Inflammatory macrophage treated with lipopolysaccharide for 4 hours (primary cell): ENCODE results near the gene PIGQ.

ENCODE experiments used
- DNase-seq: peaks from one replicate; pipeline ENCODE4 v3.0.0-alpha.2; 2020

Gene PIGQ

DNA sequence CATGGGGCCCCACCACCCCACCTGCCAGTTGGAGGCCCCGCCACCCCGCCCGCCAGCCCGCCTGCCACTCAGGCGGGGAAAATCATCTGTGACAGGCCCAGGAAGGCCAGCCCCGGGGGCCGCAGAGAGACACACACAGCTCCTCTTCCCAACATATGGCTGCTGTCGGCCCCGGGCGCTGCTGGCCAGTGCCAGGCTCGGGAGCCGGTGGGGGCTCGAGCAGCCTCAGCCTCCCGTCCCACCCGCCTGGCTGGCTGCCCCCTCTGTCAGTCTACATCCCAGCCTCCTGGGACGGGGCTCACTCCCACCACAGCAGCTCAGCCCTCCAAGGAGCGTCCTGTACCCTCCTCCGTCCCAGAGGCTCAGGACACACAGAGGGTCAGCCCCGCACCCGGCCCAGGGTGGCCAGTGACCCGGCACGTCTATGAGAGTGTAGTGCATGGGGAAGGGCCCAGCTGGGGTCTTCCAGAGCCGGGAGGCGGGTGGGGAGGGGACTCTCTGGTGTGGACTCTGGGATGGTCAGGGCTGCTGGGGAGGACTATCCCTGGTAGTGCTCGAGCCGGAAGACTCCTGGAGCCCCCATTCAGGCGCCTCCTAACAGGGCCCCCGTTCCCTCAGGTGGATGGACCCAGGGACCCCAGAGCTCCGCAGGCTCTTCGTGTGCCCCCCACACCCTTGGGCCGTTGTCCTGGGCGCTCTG is 13.1 kb upstream of the PIGQ start:
- DNase-seq = no peak

DNA sequence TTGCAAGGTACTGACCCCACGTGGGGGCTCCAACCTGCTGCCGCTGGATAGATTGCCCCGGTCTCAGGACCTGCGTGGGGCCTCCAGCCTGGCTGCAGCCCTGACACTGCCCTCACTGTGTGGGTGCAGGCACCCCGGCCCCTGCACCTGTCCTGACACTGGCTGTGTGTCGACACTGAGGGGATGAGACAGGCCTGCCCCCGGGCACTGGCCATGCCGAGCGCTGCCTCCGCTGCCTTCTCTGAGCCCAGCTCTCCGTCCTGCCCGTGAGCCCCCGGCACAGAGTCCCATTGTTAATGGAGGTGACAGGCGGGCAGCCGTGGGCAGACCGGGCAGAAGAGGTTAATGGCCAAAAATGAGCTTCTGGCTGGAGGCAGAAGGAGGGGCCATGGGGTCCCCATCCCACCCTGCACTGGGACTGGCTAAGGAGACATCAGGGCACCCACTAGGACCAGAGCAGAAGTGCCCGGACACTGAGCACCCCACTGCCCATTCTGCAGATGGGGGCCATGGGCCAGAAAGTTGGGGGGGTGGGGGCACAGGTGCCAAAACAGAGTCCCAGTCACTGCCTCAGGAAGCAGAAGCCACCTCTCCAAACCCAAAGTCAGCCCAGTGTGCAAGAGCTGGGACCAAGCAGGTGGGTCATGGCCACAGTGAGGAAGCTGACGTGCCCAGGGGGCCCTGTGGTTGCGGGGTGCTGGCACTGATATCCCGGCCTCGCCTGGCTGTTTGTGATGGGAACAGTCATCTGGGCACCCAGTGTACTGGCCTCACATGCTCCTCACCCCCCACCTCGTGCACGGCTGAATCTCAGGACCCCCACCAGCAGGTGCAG is 12.1 kb upstream of the PIGQ start:
- DNase-seq = no peak

DNA sequence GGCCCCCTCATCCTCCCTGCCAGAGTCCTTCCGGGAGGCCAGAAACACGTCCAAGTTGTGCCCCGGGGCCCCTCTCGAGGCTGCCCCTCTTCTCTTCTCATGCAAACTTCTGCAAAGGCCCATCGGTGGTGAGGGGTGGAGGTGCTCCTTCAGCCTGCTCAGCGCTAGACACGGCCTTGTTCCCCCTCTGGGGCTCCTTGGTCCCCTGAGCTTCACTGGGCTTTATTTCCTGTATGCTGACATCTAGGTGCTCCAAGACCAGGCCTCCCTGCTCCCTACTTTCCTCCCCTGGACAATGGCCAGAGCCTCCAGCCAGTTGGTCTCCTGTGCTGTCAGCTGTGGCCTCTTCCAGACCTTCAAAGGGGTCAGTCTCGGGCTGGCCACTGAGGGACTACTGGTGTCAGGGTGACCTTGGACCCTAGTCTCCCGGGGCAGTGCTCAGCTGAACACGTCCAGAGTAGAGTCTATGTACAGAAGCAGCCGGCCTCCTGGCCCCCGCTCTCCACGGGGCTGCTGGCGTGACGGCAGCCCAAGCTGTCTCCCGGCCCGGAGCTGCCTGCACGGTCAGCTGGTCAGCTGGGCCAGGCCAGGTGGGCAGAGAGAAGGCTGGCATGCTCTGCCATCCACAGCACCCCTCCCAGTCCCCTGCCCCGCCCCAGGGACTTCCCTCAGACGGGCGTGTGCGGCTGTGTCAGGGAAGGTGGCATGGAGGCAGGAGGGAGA is 11.3 kb upstream of the PIGQ start:
- DNase-seq = no peak

DNA sequence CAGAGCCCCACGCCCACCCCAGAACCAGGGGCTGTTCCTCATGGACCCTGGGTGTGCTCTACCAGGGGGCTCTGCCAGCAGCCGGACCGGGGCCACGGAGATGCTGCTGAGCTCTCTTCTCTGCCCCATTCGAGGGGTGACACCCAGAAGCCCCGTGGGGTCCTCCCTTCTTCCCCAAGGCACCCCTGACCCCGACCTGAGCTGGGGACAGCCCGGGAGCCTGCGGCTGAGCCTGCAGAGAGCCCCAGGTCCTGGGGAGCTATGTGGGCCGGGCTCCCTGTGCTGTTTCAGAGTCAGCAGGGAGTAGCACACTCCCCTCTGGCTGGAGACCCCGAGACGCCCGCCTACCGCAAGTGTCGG is 10.8 kb upstream of the PIGQ start:
- DNase-seq = no peak

DNA sequence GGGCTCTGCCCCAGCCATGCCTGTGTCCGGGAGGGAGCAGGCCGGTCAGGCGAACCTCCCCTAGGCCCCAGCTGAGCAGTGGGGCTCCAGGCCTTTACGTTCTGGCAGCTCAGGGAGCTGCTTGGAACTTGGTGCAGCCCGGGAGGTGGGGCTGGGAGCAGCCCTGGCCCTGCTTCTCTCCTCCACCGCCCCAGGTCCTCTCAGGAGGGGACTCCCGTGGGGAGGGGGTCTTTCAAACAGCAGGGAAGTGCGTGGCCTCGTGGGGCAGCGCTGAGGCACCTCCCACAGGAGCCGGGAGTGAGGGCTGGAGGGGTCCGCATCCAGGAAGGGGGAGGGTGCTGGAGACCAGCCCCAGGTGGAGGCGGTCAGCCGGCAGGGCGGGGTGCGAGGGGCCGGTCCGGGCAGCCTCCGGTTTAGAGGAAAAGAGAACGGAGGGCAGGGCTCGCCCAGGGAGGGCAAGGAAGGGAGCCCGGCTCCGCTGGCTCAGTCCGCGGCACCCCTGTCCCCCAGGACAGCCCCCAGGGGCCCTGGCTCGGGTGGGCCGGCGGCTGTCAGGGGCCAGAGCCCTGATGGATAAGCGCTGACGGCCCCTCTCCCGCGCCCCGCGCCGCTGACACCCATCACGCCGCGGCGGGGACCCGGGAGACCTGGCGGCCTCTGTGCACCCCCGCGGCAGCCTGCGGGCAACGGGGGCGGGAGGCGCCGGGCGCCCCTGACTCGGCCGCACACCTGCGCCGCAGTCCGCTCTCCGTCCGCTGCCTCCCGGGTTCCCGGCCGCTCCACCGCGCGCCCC is 10.2 kb upstream of the PIGQ start:
- DNase-seq = no peak

DNA sequence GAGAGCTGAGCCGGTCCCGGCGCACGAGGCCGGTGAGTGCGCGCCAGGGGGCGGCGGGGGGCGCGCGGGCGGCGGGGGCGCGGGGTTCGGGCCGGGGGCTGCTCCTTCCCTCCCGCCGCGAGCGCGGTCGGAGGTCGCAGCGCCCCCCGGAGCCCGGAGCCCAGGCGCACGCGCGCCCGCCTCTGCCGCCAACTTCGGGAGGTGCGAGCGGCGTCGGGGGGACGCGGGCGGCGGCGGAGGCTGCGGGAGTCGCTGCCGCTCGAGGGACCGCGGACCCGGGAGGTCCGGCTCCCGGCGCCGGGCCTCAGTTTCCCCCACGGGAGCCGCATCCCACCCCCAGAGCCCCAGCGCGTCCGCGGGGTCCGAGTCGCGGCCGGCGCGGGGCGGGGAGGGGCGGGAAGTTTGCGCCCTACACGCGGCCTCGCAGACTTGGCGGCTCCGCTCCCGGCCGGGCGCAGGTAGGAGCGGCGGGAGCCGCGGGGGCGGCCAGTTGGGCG is 9.5 kb upstream of the PIGQ start, which contains the start of gene PRR35:
PRR35 (plus strand) TSS at position 191 of the 497 bp plus-strand sequence. CDS start 2,901 bp downstream, outside the sequence.
- DNase-seq = no peak

DNA sequence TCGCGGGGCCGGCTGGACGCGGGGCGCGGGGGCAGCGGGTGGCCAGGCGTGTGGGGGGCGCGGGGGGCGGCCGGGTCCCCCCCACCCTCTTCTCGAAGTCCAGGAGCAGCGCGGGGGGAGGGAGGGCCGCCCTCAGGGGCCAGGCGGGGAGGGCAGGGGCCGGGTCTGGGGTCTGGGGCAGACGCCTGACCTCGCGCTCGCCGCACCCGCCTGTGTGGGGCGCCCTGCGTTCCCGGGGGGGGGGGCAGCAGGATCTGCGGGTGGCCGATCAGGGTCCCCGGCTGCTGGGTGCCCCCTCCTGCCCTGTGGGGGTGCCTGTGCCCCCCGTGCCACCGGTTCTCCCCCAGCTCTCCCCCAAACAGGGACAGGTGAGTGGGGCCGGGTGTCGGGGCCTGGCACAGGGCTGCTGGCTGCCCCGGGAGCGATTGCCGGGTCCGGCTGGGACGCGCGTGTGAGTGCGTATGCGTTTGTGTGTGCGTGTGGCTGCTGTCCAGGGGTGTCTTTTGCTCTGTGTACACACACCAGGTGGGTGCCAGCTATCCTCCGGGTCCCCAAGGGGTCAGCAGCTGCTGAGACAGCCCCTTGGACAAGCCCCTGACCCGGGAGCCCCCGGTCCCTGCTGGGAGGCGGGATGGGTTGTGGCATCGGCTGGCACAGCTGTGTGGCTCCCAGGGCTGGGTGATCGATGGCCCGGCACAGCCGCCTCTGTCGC is 8.9 kb upstream of the PIGQ start:
- DNase-seq = no peak

DNA sequence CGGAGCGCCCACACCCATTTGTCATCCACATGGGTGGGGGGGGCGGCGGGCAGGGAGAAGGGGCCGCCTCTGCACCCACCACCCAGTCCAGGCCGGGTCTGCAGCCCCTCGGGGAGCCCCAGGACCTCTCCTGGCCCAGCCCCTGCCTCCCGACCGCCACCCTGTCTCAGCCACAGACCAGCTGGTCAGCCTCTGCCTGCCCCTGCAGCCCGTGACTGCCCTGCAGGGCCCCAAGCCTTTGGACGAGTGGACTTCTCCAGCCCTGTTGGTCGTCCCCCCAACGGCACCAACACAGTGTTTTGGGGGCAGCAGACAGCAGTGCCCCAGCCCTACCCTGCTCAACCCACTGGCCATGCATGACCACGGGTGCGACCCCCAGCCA is 8.4 kb upstream of the PIGQ start:
- DNase-seq = no peak

DNA sequence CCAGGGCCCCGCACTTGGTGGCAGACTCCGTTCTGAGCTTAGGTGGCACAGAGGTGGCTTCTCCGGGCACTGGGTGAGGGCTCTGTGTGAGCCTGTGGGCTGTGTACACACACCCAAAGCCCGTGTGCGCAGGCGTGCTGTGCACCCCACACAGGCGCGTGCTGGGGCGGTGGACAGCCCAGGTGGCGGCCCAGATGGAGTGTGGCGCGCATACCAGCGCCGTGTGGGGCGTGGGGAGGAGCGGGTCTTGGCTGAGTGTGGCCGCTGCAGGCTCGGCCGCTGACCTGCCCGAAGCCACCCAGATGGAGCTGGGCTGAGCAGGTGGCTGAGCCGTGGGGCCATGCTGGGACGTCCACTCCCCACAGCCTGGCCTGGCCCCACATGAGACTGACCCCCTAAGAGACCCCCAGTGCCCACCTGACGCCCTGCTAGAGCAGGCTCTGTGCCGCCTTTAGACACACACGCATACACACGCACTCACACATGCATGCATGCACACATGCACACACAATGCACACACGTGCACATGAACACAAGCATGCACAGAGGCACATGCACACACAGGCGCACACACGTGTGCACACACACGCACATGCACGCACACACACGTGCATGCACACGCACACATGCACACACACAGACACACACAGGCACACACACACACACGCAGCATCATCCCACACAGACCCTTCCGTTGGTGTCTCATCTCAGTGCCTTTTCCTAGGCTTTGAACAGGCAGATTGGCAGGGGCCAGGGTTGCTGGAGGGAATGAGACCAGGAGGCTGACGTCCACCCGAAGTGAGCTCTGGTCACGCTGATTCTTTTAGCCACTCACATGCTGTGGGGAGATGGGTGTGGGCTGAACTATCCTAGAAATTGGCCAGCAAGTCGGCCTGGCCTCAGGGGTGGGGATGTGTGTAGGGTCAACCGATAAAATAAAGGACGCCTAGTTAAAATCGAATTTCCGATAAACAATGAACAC is 7.5 kb upstream of the PIGQ start:
- no peak for DNase-seq

DNA sequence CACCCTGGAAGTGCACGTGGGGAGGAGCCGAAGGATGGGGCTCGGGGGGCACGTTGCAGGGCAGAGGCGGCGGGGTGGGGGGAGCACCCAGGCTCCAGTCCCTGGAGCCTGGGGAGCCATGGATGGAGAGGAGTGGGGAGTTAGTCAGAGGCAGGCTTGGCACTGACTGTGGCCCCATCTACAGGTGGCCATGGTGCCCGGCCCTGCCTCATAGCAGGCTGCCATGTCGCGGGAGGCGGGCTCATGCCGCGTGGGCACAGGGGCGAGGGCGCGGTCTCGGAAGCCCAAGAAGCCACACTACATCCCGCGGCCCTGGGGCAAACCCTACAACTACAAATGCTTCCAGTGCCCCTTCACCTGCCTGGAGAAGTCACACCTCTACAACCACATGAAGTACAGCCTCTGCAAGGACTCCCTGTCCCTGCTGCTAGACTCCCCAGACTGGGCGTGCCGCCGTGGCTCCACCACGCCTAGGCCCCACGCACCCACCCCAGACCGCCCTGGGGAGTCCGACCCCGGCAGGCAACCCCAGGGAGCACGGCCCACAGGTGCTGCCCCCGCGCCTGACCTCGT is 6.6 kb upstream of the PIGQ start:
- DNase-seq = no peak

DNA sequence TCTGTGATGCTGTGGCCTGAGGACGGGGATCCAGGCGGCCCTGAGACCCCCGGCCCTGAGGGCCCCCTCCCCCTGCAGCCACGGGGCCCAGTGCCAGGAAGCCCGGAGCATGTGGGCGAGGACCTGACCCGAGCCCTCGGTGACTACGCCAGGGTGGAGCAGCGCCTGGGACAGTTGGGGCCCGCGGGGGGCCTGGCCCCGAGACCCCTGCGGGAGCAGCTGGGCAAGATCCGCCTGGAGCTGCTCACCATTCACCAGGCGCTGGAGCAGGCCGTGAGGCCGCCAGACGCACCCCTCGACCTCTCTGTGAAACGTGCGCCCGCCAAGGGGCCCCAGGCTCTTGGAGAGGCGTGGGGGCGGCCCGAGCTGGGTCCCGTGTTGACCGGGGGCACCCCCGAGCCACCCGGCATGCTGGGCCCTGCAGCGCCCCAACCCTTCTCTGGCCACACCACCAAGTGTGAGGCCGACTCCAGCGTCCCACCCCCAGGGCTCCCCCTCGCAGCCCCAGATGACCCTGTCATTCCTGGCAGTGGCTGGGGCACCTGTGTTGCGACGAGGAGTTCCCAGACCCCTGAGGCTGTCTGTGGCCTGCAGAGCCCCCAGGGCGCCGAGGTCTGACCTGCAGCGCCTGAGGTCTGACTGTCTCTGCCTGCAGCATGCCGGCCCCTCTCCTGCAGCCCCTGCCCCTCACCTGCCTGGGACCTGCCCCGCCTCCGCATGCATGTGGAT is 4.9 kb upstream of the PIGQ start:
- DNase-seq = no peak

DNA sequence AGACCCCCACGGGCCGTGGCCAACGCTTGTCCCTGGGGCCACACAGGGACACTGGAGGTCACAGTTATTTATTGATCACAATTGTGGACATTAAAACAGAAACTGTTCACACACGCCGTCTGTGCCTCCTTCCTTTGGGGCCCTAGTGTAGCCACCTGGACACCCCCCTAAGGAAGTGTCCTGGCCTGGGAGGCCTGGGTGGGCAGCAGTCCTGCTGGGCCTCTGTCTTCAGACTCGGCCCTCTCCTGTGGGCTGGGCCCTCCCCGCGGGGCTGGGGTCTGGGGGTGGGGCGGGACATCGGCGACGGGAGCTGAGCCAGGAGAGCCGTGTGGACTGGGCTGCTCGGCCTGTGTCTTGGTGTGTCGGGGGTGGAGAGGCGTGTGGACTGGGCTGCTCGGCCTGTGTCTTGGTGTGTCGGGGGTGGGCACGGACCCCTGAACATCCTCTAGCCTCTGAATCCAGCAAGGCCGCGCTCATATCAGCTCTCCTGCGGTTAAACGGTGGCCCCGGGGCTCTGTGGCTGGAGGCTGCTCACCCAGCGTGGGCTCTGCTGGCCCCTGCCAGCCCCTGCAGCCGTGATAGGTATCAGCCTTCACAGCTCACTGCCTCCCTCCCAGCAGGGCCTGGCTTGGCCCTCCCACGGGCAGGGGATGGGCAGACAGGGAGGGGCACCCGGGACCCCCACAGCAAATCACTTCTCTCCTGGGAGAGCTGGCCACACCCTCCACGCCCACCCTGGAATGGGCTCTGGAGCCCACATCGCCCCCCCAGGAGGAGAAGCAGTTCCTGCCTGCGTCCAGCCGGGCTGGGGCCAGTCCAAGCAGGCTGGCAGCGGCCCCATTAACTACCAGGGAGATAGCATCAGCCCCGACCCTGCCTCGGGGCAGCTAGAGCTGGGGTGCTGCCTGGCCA is 4.1 kb upstream of the PIGQ start:
- no peak for DNase-seq

DNA sequence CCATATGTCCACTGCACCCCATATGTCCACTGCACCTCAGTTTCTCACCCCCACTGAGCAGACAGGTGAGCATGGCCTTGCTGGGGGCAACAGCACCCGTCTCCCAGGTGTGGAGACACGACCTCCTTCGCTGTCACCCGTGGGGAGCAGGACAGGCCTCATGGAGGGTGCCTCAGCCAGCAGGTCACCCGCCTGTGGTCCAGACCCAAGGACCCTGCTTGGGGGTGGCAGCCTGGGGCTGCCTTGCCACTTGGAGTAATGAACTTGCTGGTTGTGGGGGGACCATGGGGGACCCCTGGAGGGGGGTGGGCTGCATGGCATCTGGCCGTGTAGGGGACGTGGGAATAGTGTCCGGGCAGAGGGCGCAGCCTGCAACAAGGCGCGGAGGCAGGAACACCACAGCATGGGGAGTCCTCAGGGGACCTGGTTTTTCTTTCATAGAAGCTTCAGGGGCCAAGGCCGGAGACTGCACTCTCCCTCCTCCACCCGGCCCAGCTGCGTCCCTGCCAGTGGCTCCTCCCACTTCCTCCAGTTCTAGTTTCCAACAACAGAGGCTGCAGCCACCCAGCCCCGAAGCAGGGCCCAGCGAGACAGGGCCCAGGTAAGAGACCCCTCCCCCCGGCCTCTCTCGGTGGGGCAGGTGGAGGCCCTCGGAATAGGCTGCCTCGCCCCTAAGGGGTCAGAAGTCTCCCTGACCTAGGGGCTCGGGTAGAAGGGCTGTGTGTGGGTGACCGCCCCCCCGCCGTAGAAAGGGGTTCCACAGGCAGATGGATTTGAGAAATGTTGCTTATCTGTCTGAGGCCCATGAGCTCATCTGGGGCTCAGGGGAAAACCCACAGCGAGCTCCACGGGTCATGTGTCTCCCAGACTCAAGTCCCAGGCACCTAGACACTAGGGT is 3.0 kb upstream of the PIGQ start, which contains the start of gene NHLRC4:
NHLRC4 (plus strand) TSS at position 531 of the 898 bp plus-strand sequence. CDS start 1,043 bp downstream, outside the sequence.
- peak; percentile 52 for DNase-seq

DNA sequence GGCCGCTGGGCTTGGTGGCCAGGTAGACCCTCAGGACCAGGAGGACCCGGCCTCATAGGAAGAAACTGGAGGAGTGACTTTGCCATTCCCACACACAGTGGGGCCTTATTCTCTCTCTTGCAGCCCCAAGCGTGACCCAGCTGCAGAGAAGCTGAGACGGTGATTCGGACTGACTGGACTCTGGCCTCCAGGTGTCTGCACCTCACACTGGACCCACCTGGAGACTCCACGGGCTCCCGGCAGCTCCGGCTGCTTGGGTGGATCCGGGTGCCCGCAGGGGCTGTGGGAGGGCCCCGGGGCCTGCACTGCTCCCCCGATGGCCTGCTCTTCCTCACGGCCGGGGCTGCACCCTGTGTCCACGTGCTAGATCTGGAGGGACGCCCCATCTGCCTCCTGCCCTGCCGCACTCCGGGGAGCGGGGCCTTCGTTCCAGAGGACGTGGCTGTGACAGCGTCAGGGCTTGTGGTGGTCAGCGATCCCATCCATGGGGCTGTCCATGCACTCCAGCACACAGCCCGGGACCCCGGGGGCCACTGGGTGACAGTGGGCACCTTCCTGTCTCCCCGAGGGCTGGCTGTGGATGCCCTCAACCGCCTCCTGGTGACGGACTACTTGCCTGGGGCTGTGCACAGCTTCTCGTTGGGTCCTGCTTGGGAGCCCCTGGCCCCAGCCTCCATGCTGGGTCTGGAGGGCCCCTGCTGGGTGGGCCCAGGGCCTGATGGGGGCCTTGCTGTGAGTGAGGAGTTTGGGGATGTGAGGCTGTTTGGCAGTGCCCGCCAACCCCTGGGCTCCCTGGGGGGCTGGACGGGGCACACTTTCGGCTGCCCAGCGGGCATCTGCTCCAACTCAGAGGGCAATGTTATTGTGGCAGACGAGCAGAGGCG is 2.2 kb upstream of the PIGQ start:
- no peak for DNase-seq

DNA sequence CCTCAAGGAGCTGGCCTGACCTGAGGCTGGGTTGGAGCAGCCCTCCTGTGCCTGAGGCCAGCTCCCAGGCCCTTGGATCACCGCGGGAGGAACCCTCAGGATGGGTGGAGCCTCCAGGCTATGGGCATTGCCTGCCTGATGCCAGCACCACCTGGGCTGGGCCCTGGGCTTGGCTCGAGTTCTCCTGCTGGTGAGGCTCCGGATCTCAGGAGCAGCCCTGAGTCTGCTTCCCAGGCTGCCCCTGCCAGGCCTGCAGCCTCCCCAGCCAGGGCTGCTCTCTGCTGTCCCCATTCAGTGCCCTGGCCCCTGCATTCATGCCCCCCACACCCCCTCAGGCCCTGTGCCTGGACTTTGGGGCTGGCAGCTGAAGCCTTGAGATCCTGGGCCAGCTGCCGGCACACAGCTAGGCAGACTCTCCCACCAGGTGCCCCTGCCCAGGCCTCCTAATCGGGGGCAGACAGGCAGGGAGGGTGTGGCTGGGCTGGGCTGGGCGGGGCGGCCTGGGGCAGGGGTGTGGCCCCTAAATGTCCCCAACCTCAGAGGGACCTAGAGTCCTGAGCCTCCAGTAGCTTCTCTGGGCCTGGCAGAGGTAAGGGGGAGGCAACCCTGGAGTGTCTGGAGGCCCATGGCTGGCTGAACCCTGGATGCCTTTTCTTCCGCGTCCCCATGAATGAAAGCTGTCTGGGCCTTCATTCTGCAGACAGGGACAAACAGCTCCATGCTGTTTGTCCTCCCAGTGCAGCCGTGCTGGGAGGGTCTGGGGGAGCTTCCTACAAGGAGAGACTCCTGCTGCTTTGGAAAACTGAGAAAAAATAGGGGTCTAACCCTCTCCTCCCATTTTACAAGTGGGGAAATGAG is 1.1 kb upstream of the PIGQ start:
- no peak for DNase-seq
